ENCODE data around the gene CUTC. TPM values are rescaled to one million over a fixed set of nuclear protein-coding genes. Genes with fewer than 3 reads are reported as not detected.

CUTC gene
- total and polyA plus RNA-seq, 2 donors (not counting 3 experiments of a cell fraction or from before 2014, with no cell fraction given): 20.4 to 23.1 TPM

GRCh38 chr10:99779335-99779734 is 47.3 kb downstream of the CUTC start:
- no peaks in the 10 kb centered on the region for H3K9me1 ChIP-seq (replicated peaks; ENCODE audit: control insufficient read depth, extremely low read depth, insufficient read depth, low read length)
- POLR2A ChIA-PET: interaction anchor here (0.6 kb wide), 2 partner anchors 20 to 565 kb away, joined by 3 read pairs; no protein-coding TSS in a partner anchor
- no TSS peak for BruUV-seq (replicated peaks)
- H3K4me3 ChIP-seq (replicated peaks in 1 of 3; ENCODE audit: insufficient read depth in 1 of 3, low read depth in 1 of 3, low read length in 3 of 3): peak overlapping the region; percentile 0 to 75 (median 42)
- no peak for FAIRE-seq
- TF ChIP-seq CTCF (IDR thresholded peaks at IDR 0.05; ENCODE audit: extremely low read depth in 1 of 2, insufficient read depth in 1 of 2, low read depth in 1 of 2, low read length in 2 of 2): no peak
- TF ChIP-seq POLR2AphosphoS5 (IDR thresholded peaks at IDR 0.05; ENCODE audit: insufficient read depth, low read depth, low read length): peak; percentile 56
- TF ChIP-seq POLR2A (IDR thresholded peaks at IDR 0.05; ENCODE audit: low read depth, low read length): peak; percentile 41
- peaks cover 79% of the 10 kb centered on the region for H3K4me1 ChIP-seq (ENCODE audit: control insufficient read depth, extremely low read depth, insufficient read depth, low read length)
- CTCF ChIA-PET: interaction anchor here (0.5 to 1.3 kb wide), 6 partner anchors 10 to 226 kb away, joined by 3 to 7 read pairs (median 3); partner anchors contain the start of genes COX15 and CUTC
- no peaks in the 10 kb centered on the region for H3K9me3 ChIP-seq (replicated peaks; ENCODE audit: control insufficient read depth, insufficient read depth, low read length)
- no peak overlapping the region for H2AFZ ChIP-seq (ENCODE audit: low read depth, low read length)
- H3K27ac ChIP-seq (ENCODE audit: insufficient read depth, low read depth, low read length): peak overlapping the region; percentile 100
- DNase-seq (ENCODE audit: low read depth, low spot score): peak; percentile 95
- H3K4me2 ChIP-seq (ENCODE audit: insufficient read depth, low read length): peak overlapping the region; percentile 100
- H3K36me3 ChIP-seq (ENCODE audit: control insufficient read depth in 2 of 2, extremely low read depth in 1 of 2, insufficient read depth in 2 of 2, low read length in 2 of 2): no peaks in the 10 kb centered on the region
- dilution Hi-C loops (cut with MboI; ENCODE audit: extremely low pct_ligation_motif_present, low sequenced_read_pairs): no loop called here
- H3K9ac ChIP-seq (replicated peaks; ENCODE audit: extremely low read depth, insufficient read depth, low read length): peak overlapping the region; percentile 99
- no peaks in the 10 kb centered on the region for H3K27me3 ChIP-seq (ENCODE audit: control insufficient read depth in 2 of 2, insufficient read depth in 2 of 2, low read length in 2 of 2)
- no peaks in the 10 kb centered on the region for H3K79me2 ChIP-seq (ENCODE audit: control insufficient read depth, insufficient read depth, low read length)
- H4K20me1 ChIP-seq (replicated peaks; ENCODE audit: control insufficient read depth, extremely low read depth, insufficient read depth, low read length): no peaks in the 10 kb centered on the region
- intact Hi-C loops (cut with micrococcal nuclease): loop anchor here (1.0 kb wide), 3 partner anchors 47 to 159 kb away; partner anchors contain the start of genes COX15, CUTC and SLC25A28

- H3K79me2 ChIP-seq (ENCODE audit: control insufficient read depth, insufficient read depth, low read length): no peaks in the 10 kb centered on the region
- H3K4me3 ChIP-seq (replicated peaks in 1 of 3; ENCODE audit: insufficient read depth in 1 of 3, low read depth in 1 of 3, low read length in 3 of 3): no peak overlapping the region
- H4K20me1 ChIP-seq (replicated peaks; ENCODE audit: control insufficient read depth, extremely low read depth, insufficient read depth, low read length): no peaks in the 10 kb centered on the region
- peak overlapping the region; percentile 57 for H3K27ac ChIP-seq (ENCODE audit: insufficient read depth, low read depth, low read length)
- no peaks in the 10 kb centered on the region for H3K9me3 ChIP-seq (replicated peaks; ENCODE audit: control insufficient read depth, insufficient read depth, low read length)
- intact Hi-C loops (cut with micrococcal nuclease): loop anchor here (5.0 kb wide), 1 partner anchor 225 kb away; the partner anchor contains the start of gene DNMBP
- peaks cover 66% of the 10 kb centered on the region for H3K4me1 ChIP-seq (ENCODE audit: control insufficient read depth, extremely low read depth, insufficient read depth, low read length)
- peak overlapping the region; percentile 34 for H3K4me2 ChIP-seq (ENCODE audit: insufficient read depth, low read length)
- H3K36me3 ChIP-seq (ENCODE audit: control insufficient read depth in 2 of 2, extremely low read depth in 1 of 2, insufficient read depth in 2 of 2, low read length in 2 of 2): no peaks in the 10 kb centered on the region
- no peak overlapping the region for H2AFZ ChIP-seq (ENCODE audit: low read depth, low read length)
- no TSS peak for BruUV-seq (replicated peaks)
- no peak overlapping the region for H3K9ac ChIP-seq (replicated peaks; ENCODE audit: extremely low read depth, insufficient read depth, low read length)
- TF ChIP-seq EZH2 (IDR thresholded peaks at IDR 0.05; ENCODE audit: borderline replicate concordance, low read depth, low read length, severe bottlenecking) (no peak), JUN (IDR thresholded peaks at IDR 0.05; ENCODE audit: borderline replicate concordance, insufficient read depth, insufficient read length, low read depth) (peak; percentile 30), POLR2A (IDR thresholded peaks at IDR 0.05; ENCODE audit: low read depth, low read length) (peak; percentile 43), FOS (IDR thresholded peaks at IDR 0.05; ENCODE audit: borderline replicate concordance, insufficient read depth, low read length) (peak; percentile 79), POLR2AphosphoS5 (IDR thresholded peaks at IDR 0.05; ENCODE audit: insufficient read depth, low read depth, low read length) (peak; percentile 61), GATA2 (IDR thresholded peaks at IDR 0.05; ENCODE audit: insufficient read depth, insufficient read length, low read depth, low read length) (no peak)
- H3K27me3 ChIP-seq (ENCODE audit: control insufficient read depth in 2 of 2, insufficient read depth in 2 of 2, low read length in 2 of 2): no peaks in the 10 kb centered on the region
- POLR2A ChIA-PET: interaction anchor here (0.6 to 1.4 kb wide), 4 partner anchors 49 to 81 kb away, joined by 3 read pairs; partner anchors contain the start of genes COX15 and CUTC
- no peaks in the 10 kb centered on the region for H3K9me1 ChIP-seq (replicated peaks; ENCODE audit: control insufficient read depth, extremely low read depth, insufficient read depth, low read length)
- CTCF ChIA-PET: interaction anchor here (0.7 to 1.3 kb wide), 4 partner anchors 11 to 64 kb away, joined by 3 to 7 read pairs (median 3); no protein-coding TSS in a partner anchor
- peak; percentile 87 for DNase-seq (ENCODE audit: low read depth, low spot score)
- peak; percentile 99 for FAIRE-seq
- dilution Hi-C loops (cut with MboI; ENCODE audit: extremely low pct_ligation_motif_present, low sequenced_read_pairs): no loop called here
These were observed 49.8 kb downstream of the CUTC start for GRCh38 chr10:99781734-99782429.
